Activated CD8-positive, alpha-beta memory T cell treated with anti-CD3 and anti-CD28 coated beads, Interleukin-2, amount 50 U/mL, for 1 hour (primary cell): ENCODE measurements around the gene COL11A2.

Experiments
- DNase-seq: peaks from one replicate; pipeline ENCODE4 v3.0.0-alpha.2; 2020; ENCODE audit errors: extremely low read depth

Gene COL11A2

GRCh38 chr6:33117811-33118277, 74.4 kb downstream of the COL11A2 start:
- no peak for DNase-seq

DNA sequence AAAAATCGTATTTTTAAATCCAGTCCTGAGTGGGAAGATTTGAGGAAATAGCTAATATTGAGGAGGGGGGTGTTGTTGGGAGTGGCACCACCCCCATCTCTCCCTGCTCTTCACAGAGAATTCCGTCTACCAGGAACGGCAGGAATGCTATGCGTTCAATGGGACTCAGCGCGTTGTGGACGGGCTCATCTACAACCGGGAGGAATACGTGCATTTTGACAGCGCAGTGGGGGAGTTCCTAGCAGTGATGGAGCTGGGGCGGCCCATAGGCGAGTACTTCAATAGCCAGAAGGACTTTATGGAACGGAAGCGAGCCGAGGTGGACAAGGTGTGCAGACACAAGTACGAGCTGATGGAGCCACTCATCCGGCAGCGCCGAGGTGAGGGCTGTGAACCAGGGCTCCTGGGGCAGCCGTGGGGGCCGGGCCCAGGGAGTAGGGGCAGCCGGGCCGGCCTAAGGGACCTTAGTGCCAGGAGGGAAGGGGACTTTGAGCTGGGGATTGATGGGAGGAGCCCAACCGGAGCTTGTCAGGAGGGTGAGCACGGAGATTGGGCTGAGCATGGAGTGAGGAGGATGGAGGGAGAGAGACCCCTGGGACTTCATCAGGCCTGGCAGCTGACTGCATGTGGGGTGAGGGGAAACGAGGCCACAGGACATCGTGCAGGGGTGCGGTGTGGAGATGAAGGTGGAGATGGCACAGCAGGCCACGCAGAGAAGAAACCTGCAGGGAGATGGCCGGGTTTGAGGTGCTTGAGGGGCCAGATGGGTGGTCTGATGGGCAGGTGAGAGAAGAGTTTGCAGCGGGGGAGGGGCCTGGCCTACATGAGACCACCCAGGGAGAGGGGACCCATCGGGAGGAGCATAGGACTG, 75.2 kb downstream of the COL11A2 start:
- DNase-seq = no peak

- DNase-seq = no peak
These were observed 75.8 kb downstream of the COL11A2 start for GRCh38 chr6:33116417-33116816.

GRCh38 chr6:33114406-33114805, 77.9 kb downstream of the COL11A2 start:
- no peak for DNase-seq

DNA sequence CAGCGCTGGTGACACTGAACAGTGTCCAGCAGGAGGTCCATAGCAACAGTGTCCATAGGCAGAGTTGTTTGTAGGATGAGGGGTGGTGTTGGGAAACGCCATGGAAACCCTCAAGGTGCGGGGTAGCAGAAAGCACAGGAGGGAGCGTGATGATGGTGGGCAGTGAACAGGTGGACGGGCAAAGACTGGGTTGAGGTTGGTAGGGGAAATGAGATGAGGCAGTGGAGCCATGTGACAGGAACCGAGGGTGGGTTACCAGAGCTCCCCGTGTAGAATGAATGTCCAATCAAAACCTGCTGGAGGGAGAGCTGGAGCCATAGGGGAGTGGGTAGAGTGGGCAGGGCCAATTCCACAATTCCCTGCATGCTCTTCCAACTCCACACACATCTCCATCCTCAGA, 78.5 kb downstream of the COL11A2 start:
- no peak for DNase-seq
